HEK293T (cell line): ENCODE measurements around the gene HNRNPK.

Experiments
- ELF4 ChIP-seq: fragments of 450-650 bp; IDR thresholded peaks from 2 replicates; pipeline ENCODE4 v1.6.1; 2017; ENCODE audit warnings: antibody characterized with exemption
- LEF1 ChIP-seq: fragments of 450-650 bp; IDR thresholded peaks from 2 replicates; pipeline ENCODE4 v1.6.1; 2017; ENCODE audit warnings: mild to moderate bottlenecking, borderline replicate concordance
- SP1 ChIP-seq: fragments of 450-650 bp; IDR thresholded peaks from 2 replicates; pipeline ENCODE4 v1.6.1; 2017
- SUZ12 ChIP-seq: fragments of 450-650 bp; IDR thresholded peaks from 2 replicates; pipeline ENCODE4 v1.6.1; 2016; ENCODE audit warnings: mild to moderate bottlenecking
- ZNF384 ChIP-seq: fragments of 450-650 bp; IDR thresholded peaks from 2 replicates; pipeline ENCODE4 v1.6.1; 2016

GRCh38 chr9:83999141-83999918 is 19.3 kb upstream of the HNRNPK start:
- TF ChIP-seq LEF1 (no peak), SP1 (no peak), ELF4 (no peak), SUZ12 (no peak), ZNF384 (no peak)
